Kidney (tissue), 14 donors: ENCODE results near the gene PGBD5. TPM values are rescaled to one million over a fixed set of nuclear protein-coding genes. Genes with fewer than 3 reads are reported as not detected.

ENCODE experiments used
- DNase-seq, 5 donors: peaks; one replicate each; pipeline ENCODE4 v3.0.0-alpha.2; 2013 to 2020
- FAIRE-seq: peaks from 2 replicates; lab custom pipeline; 2012; peaks lifted over from hg19 to GRCh38; lab: Jason Lieb, UNC
- H3K27ac ChIP-seq, 2 donors: one replicate each; pipeline ENCODE4 v1.7.0; 2013; ENCODE audit warnings: low read depth in 2 of 2, low read length in 2 of 2, inconsistent platforms in 1 of 2
- H3K27me3 ChIP-seq: one replicate; pipeline ENCODE4 v1.7.1; 2013; ENCODE audit warnings: low read length, inconsistent platforms; ENCODE audit not compliant: control insufficient read depth, insufficient read depth
- H3K36me3 ChIP-seq, 3 donors: one replicate each; pipeline versions ENCODE4 v1.7.0 to v1.7.1; 2013; ENCODE audit warnings: low read length in 3 of 3, control low read depth in 1 of 3, inconsistent platforms in 1 of 3; ENCODE audit not compliant: insufficient read depth in 3 of 3, control insufficient read depth in 2 of 3
- H3K4me1 ChIP-seq, 3 donors: one replicate each; pipeline versions ENCODE4 v1.7.0 to v1.7.1; 2013; ENCODE audit warnings: low read length in 3 of 3, inconsistent platforms in 1 of 3, low read depth in 1 of 3; ENCODE audit not compliant: control insufficient read depth in 2 of 3, insufficient read depth in 2 of 3
- H3K4me3 ChIP-seq, 3 donors: one replicate each; pipeline versions ENCODE4 v1.7.0 to v1.8.1; 2013; ENCODE audit warnings: low read length in 3 of 3, control low read depth in 1 of 3, inconsistent platforms in 1 of 3
- H3K9ac ChIP-seq, 3 donors: one replicate each; pipeline versions ENCODE4 v1.7.0 to v1.7.1; 2013; ENCODE audit warnings: low read length in 3 of 3, control low read depth in 1 of 3, inconsistent platforms in 1 of 3
- H3K9me3 ChIP-seq, 3 donors: one replicate each; pipeline versions ENCODE4 v1.7.0 to v1.7.1; 2013; ENCODE audit warnings: low read length in 3 of 3, control low read depth in 1 of 3, inconsistent platforms in 1 of 3; ENCODE audit not compliant: control insufficient read depth in 2 of 3, insufficient read depth in 1 of 3
- intact Hi-C: fragments of 100-400 bp; cut with DNase I; formaldehyde crosslinking; loops from one replicate; pipeline ENCODE4 v1.11.1; 2022
- polyA plus RNA-seq: library from polyadenylated mRNA; stranded (reverse); fragments of 350-450 nt; fragmentation: Illumina TruSeq; extraction: RNeasy Lipid Tissue Mini Kit (QIAGEN cat#74804); gene quantifications from one replicate; pipeline ENCODE4 v1.2.3, GENCODE V29; 2014; ENCODE audit warnings: low read depth, low replicate concordance; ENCODE audit not compliant: insufficient read depth
- total RNA-seq: library from RNA; stranded (reverse); fragmentation: NEBNext Ultra II Directional; extraction: Animal tissue kit (Norgen Biotek cat#: 25700); gene quantifications from one replicate; pipeline ENCODE4 v1.2.1, GENCODE V29; 2021
- TF ChIP-seq, protein P1 (sequence below): IDR thresholded peaks from 3 replicates; pipeline ENCODE4 v1.5.1; 2012; ENCODE audit warnings: mild to moderate bottlenecking, moderate library complexity, borderline replicate concordance; ENCODE audit not compliant: insufficient read depth; ENCODE audit errors: extremely low read depth
- donor health status: control.
- donor health status: control.
- donor health status: control.
- donor health status: control.
- donor health status: control.
- donor health status: DM: yes; HTN: yes; CAD: no.
- donor health status: Normal renal cell carcinoma (clear cell type).

The PGBD5 gene
- total and polyA plus RNA-seq, 2 donors from 2014 or later, result 2.0 to 3.7 TPM

DNA sequence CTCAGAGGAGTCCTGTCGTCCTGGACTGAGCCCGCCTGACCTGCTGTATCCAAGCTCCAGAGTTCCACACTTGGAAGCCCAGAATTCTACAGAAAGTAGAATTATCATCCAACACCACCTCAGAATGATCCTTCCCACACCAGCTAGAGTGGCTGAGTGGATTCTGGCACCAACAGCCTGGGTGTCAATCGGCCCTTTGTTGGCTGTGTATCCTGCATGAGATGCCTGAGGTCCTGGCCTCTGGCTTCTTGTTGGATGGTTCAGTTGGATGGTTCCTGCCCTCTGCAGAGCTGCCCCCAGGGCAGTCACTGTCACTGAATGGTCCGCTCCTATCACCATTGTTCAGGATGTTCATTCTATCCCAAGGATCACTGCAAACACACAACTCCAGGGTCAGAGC lies 49.8 kb downstream of the PGBD5 start:
- Histone ChIP-seq H3K27ac (no peak overlapping the region), H3K27me3 (no peaks in the 10 kb centered on the region), H3K36me3 (no peaks in the 10 kb centered on the region), H3K9ac (no peak overlapping the region), H3K4me3 (no peak overlapping the region), H3K9me3 (peaks cover 2 to 5% (median 4%) of the 10 kb centered on the region in 3 donors), H3K4me1 (peaks cover 0 to 2% (median 0%) of the 10 kb centered on the region in 3 donors)
- DNase-seq (no peak), FAIRE-seq (no peak)
- intact Hi-C loops, result no loop called here
- TF ChIP-seq, protein P1, sequence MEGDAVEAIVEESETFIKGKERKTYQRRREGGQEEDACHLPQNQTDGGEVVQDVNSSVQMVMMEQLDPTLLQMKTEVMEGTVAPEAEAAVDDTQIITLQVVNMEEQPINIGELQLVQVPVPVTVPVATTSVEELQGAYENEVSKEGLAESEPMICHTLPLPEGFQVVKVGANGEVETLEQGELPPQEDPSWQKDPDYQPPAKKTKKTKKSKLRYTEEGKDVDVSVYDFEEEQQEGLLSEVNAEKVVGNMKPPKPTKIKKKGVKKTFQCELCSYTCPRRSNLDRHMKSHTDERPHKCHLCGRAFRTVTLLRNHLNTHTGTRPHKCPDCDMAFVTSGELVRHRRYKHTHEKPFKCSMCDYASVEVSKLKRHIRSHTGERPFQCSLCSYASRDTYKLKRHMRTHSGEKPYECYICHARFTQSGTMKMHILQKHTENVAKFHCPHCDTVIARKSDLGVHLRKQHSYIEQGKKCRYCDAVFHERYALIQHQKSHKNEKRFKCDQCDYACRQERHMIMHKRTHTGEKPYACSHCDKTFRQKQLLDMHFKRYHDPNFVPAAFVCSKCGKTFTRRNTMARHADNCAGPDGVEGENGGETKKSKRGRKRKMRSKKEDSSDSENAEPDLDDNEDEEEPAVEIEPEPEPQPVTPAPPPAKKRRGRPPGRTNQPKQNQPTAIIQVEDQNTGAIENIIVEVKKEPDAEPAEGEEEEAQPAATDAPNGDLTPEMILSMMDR, result no peak

DNA sequence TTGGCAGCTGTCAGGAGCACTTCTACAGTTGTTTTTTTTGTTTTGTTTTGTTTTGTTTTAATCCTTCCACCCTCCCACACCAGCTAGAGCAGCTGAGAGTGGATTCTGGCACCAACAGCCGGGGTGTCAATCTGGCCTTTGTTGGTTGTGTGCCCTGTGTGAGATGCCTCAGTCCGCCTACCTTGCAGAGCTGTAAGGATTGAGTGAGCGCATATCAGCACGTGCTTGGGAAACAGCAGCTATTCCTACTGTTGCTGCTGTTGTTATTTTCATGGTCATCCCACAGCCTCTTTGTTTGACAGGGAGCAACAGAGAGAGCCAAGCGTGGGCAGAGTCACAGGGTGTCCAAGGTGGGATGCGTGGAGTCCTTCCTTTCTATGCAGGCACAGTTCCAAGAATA lies 50.4 kb downstream of the PGBD5 start:
- no peak overlapping the region for H3K27ac ChIP-seq

DNA sequence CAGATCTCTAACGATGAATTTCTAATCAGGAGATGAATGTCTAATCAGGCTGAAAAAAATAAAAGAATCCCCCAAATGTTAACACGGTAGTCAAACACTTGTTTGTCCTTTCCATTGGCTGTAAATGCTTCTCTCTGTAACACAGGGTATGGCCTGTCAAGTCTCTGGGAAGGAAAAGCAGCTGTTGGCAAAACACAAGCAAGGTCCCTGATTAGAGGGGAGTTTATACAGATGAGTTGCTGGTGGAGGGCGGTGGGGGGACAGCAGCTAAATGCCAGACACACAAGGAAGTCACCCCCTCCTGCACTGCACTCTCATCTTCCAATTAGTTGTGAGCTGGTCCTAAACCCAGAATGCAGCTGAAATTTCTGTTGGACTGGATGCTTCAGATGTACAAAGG lies 51.0 kb downstream of the PGBD5 start:
- H3K27ac ChIP-seq, result no peak overlapping the region
- TF ChIP-seq, protein P1, result no peak
- H3K9me3 ChIP-seq, result peaks cover 2 to 5% (median 4%) of the 10 kb centered on the region in 3 donors
- FAIRE-seq, result no peak
- no peak overlapping the region for H3K9ac ChIP-seq
- intact Hi-C loops, result no loop called here
- DNase-seq, result peak in 1 of 5 donors; percentile 35
- H3K4me1 ChIP-seq, result no peaks in the 10 kb centered on the region
- H3K36me3 ChIP-seq, result no peaks in the 10 kb centered on the region
- no peak overlapping the region for H3K4me3 ChIP-seq
- no peaks in the 10 kb centered on the region for H3K27me3 ChIP-seq

More for the DNA sequence above, 50.4 kb downstream of the PGBD5 start:
- peaks cover 2 to 5% (median 4%) of the 10 kb centered on the region in 3 donors for H3K9me3 ChIP-seq
- DNase-seq (peak in 1 of 5 donors; percentile 10), FAIRE-seq (no peak)
- H3K36me3 ChIP-seq, result no peaks in the 10 kb centered on the region
- H3K9ac ChIP-seq, result no peak overlapping the region
- TF ChIP-seq, protein P1, result no peak
- no peaks in the 10 kb centered on the region for H3K4me1 ChIP-seq
- H3K4me3 ChIP-seq, result no peak overlapping the region
- intact Hi-C loops, result no loop called here
- no peaks in the 10 kb centered on the region for H3K27me3 ChIP-seq
